Activated CD8-positive, alpha-beta memory T cell treated with anti-CD3 and anti-CD28 coated beads for 48 hours (primary cell): Measurements from ENCODE around the gene MACROD1.

ENCODE experiments used
- DNase-seq, 3 experiments: peaks; one replicate each; pipeline ENCODE4 v3.0.0-alpha.2; 2020; ENCODE audit warnings: low read depth in 2 of 3, low spot score in 2 of 3

The MACROD1 gene

GRCh38 chr11:64018310-64018709 is 147.6 kb downstream of the MACROD1 start:
- DNase-seq: no peak

- no peak for DNase-seq
Measured at GRCh38 chr11:64017945-64018224, 148.0 kb downstream of the MACROD1 start.

DNA sequence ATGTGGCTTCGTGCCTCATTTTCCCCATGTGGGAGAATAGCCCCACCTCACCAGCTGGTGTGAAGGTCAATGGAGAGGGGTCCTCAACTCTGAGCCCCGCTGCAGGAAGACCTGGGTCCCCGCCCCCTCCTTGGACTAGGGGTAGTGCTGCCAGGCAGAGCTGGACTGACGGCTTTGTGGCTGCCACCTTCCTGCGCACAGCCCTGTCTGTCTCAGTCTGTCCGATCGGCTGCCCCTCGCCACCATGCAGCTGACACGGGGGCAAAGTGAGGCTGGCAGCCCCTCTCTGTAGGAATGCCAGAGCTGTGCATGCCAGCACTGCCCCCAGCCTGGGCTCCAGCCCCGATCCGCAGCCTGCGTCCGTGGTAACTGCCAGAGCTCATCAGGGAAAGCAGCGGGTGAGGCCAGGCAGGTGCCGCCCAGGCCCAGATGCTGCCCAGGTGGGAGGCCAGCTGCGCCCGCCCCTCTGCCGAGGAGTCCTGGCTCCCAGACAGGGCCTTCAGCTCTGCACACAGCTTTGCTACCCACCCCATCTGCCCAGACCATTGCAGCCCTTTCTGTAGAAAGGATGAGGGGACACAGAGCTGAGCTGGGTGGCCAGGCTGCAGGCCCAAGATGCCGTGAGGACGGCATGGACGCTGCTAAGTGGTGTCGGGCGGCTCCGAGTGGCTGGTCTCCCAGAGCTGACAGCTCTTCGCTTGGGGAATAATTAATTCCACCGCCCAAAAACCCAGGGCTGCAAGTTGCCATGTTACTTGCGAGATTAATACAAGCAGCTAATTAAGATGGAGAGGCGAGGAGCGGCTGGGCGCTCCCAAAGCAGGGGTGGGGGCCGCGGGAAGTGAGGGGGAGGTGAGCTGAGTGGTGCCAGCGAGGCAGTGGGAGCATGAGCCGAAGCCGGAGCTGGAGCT is 149.7 kb downstream of the MACROD1 start:
- no peak for DNase-seq

DNA sequence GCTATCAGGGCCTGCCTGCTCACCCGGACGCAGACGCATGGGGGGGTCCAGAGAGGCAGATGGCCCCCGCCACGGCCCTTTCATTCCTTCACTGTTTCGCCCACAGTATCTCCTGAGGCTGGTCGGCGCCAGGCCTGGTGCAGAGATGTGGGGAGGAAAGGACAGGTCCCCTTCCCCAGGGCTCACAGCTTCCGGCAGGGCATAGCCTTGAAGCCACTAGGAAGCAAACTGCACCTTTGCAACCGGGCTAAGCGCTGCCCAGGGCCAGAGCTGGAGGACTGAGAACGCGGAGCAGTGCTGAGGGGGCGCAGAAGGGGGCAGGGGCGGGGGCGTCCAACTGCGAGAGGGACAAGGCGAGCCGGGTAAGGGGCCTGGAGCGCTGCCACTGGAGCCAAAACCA is 150.4 kb downstream of the MACROD1 start:
- DNase-seq: no peak

GRCh38 chr11:64014356-64014755 is 151.6 kb downstream of the MACROD1 start:
- no peak for DNase-seq

DNA sequence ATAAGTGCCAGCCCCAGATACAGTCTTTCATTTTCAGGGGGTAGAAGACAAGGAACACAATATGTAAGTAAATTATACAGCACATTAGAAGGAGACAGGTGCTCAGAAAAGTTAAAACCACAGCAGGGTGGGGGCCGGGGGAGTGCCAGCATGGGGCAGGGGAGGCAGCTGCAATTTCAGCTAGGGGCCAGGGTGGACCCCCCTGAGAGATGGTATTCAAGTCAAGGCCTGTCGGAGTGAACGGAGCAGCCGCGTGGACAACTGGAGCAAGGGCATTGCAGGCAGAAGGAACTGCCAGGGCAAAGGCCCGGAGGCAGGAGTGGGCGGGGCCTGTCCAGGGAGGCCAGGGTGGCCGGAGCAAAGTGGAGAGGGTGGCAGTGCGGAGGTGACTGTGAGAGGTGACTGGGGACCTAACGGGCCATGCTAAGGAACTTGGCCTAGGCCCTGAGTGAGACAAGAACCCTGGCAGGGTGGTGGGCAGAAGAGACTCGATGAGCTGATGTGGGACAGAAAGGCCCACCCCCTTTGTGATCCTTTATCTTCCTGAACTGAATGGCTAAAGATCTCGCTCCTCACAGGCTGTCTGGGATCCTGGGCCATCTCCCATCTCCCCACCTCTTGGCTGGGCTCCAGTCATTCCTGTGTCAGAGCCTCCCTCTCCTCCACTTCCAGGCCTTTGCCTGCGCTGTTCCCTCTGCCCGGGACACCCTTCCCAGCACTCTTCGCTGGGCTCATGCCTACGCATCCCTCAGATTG is 152.6 kb downstream of the MACROD1 start:
- DNase-seq: no peak

GRCh38 chr11:64011371-64011770 is 154.5 kb downstream of the MACROD1 start:
- no peak for DNase-seq

DNA sequence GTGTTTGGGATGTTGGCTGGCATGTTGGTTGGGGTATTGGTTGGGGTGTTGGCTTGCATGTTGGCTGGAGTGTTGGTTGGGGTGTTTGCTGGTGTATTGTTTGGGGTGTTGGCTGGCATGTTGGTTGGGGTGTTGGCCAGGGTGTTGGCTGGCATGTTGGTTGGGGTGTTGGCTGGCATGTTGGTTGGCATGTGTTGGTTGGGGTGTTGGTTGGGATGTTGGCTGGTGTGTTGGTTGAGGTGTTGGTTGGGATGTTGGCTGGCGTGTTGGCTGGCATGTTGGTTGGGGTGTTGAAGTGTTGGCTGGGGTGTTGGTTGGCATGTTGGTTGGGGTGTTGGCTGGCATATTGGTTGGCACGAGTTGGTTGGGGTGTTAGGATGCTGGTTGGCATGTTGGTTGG is 155.1 kb downstream of the MACROD1 start:
- no peak for DNase-seq

DNA sequence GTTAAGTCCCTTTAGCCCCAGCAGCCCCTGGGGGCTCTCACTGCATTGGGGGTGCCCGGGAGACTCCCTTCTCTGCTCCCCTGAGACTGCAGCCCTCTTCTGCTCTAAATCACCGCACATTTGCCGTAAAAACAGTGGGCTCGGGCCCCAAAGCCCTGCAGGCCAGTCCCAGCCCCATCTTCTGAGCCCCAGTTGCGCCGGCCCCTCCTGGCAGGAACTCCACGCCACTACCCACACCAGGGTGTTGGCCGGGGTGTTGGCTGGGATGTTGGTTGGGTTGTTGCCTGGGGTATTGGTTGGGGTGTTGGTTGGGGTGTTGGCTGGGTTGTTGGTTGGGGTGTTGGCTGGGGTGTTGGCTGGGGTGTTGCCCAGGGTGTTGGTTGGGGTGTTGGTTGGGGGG is 156.2 kb downstream of the MACROD1 start:
- DNase-seq: no peak

DNA sequence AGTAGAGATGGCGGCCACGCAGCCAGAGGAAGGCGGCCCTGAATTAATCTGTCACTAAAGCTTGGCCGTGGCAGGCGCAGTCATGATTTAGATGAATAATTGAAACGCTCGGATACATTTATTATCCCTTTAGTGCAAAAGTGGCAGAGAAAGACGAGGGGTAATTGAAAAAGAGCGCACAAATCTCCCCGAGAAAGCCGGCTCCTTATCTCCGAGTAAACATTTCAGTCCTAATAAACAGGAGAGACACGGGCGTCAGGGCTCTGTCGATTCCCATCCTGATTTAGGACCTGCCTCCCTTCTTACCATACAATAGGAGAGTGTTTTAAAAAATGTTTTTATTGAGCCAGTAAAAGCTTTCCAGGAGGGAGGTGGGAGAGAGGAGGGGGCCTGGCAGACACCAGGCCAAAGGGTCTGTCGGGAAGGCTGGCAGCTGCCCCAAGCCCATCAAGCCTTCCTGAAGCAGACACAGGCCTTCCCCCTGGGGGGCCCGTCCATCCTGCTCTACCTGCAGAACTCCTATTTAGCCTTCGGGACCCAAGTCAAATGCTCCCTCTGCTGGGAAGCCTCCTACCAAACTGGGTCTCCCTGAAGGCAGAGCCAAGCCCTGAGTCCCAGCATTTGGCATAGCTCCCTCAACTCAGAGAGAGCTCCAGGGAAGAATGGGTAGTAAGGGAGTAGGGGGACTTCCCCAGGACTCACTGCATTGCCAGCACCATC is 156.8 kb downstream of the MACROD1 start:
- DNase-seq: no peak

GRCh38 chr11:64008283-64008913 is 157.5 kb downstream of the MACROD1 start:
- DNase-seq: no peak

DNA sequence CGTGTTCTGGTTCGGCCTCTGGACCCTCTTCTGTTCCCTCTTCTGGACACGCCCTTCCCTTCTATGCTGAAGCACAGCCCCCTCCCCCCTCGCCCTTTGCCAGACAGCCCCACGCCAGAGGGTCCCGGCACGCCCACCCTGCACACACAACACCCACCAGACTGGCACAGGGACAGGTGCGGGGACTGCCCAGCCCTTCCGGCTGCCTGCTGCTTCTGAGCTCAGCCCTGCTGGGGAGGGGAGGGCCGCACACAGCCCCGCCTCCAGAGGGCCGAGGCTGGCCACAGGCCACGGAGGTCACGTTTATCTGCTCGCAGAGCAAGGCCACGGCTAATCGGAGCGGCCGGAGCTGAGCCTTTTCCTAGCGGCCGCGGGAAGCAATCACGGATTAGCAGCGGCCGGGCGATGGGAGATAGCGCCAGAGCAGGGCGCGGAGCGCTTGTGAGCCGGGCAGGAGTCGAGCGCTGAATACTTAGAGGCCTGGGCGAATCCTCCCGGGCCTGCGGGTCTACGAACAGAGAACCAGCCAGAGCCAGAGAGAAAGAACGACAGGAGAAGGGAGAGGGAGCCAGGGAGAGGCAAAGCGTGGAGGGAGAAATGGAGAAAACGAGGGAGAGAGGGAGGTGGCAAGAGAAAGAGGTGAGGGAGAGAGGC is 158.2 kb downstream of the MACROD1 start:
- DNase-seq: no peak

DNA sequence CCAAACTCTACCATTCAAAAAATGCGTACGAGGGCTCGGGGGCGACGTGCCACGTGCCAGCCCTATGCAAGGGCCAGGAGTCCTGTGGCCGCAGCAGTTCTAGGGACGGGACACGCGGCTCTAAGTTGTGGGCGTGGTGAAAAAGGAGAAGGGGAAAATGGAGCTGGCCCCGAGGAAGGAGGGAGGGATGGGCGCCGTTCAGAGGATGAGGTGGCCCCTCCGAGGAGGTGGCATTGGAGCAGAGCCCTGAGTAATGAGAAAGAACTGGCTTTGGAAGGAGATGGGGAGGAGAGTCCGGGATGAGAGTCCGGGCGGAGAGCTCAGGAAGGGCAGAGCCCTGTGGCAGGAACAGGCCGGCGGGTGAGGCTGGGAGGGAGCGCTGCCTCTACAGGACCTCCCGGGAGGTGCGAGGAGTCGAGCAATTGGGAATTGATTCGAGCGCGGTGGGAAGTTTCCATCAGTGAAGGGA is 158.7 kb downstream of the MACROD1 start:
- no peak for DNase-seq

GRCh38 chr11:64006398-64006797 is 159.5 kb downstream of the MACROD1 start:
- no peak for DNase-seq

DNA sequence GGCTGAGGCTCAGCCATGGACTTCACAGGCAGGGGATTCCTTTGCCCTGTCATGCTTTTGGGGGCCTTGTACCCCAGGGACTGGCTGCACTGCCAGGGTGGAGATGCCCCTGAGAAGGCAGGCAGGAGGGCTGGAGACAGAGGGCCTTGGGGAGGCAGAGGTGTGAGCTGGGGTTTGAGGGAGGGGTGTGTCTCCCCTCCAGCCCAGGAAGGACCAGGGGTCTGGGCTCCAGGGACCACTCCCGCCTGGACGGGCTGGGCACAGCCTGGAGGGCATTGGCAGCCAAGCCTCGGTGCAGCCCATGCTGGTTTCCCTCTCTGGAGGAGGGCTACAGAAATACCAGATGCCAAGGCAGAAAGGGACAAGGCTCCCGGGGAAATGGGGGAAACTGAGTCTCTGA is 160.2 kb downstream of the MACROD1 start:
- DNase-seq: no peak

DNA sequence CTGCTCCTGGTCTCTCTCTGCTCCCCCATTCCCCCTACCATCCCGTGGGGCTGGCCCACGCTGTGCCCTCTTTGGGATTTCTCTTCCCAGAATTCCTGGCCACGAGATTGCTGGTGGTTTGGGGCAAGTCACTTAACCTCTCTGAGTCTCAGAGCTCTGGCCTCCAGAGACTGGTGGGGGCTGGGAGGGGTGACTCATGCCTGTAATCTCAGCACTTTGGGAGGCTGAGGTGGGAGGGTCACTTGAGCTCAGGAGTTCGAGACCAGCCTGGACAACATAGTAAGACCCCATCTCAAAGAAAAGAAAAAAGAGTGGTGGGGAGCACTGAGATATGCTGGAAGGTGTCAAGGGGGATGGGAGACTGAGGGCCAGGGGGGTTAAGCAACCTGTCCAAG is 161.3 kb downstream of the MACROD1 start:
- DNase-seq: no peak

DNA sequence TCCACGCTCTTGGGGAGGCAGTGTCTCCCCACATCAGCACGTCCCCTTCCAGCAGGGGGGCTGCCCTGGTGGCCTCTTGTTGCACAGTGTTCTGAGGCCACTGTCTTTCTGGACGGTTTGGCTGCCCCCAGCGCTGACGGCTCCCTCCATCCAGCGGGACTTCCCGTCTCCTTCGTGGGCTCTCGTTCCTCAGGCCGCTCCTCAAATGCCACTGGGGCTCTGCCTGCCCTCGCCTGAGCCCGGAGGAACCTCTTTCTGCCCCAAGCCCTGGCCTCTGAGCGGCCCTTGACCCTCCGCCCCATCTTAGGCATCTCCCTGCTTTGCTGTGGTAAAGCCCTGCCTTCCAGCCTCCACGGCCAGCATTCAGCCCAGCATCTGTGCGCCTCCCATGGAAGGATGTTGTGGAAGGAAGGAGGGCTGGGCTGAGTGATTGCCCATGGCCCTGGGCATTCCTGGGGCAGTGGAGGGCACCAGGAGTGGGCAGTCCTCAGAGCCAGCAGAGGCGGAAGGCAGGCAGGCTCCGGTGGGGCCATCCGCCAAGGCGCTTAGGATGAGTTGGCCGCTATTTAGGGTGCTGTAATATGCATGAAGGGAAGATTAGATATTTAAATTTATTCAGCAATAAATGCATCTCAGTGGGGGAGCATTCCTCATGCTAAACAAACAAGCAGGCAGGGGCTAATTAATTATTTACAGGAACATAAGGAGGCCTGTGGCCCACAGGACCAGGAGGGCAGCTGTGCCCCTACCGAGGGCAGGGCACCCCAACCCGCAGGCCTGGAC is 161.9 kb downstream of the MACROD1 start:
- DNase-seq: no peak

- DNase-seq: no peak
Measured at GRCh38 chr11:64001484-64002420, 164.2 kb downstream of the MACROD1 start.
